Measurements from ENCODE around the gene DMRT2. TPM values are rescaled to one million over a fixed set of nuclear protein-coding genes. Genes with fewer than 3 reads are reported as not detected.

Gene DMRT2
- total RNA-seq, 1 experiment from 2014 or later = not detected

DNA sequence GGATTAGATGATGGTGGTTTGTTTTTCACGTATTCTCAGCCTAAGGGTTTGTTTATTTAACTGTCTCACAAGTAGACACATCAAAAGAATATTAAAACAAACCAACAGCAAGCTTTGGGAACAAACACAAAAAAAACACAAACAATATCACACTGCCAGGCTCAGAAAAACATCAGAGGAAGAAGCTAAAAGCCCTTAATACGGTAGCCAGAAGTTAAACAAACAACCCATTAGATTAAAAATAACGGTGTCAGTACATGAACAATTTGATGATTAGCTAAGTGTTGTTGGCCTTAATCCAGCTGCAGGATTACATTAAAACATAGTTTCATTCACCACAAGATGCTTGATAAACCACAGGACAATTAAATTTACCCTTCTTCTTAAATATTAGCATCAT, 15.9 kb upstream of the DMRT2 start:
- Histone ChIP-seq H3K27me3 (ENCODE audit: insufficient read depth, low read length) (no peaks in the 10 kb centered on the region), H3K23me2 (ENCODE audit: insufficient read length, low read depth, low read length, poor library complexity, severe bottlenecking) (no peaks in the 10 kb centered on the region), H2BK15ac (ENCODE audit: low read depth, low read length) (no peak overlapping the region), H3K27ac (ENCODE audit: insufficient read length, low read depth, low read length) (no peak overlapping the region), H4K91ac (ENCODE audit: insufficient read length, low read depth, low read length) (no peak overlapping the region), H3K9me3 (ENCODE audit: control insufficient read depth, low read depth, low read length) (no peaks in the 10 kb centered on the region), H4K5ac (ENCODE audit: insufficient read length, low read depth, low read length) (no peak overlapping the region), H4K20me1 (ENCODE audit: control insufficient read depth, insufficient read depth, insufficient read length) (no peaks in the 10 kb centered on the region), H2BK5ac (ENCODE audit: insufficient read length, low read length) (no peak overlapping the region), H2AFZ (ENCODE audit: low read length) (no peak overlapping the region), H3K79me2 (ENCODE audit: insufficient read depth, low read length) (no peaks in the 10 kb centered on the region), H3T11ph (ENCODE audit: low read length) (no peak overlapping the region), H3K4ac (ENCODE audit: low read depth, low read length) (no peak overlapping the region), H3K18ac (ENCODE audit: insufficient read length, low read depth, low read length) (no peak overlapping the region), H3K23ac (ENCODE audit: insufficient read length, low read depth, low read length) (no peak overlapping the region), H2BK20ac (ENCODE audit: low read depth, low read length, poor library complexity, severe bottlenecking) (no peak overlapping the region), H3K4me1 (ENCODE audit: insufficient read depth, low read length) (no peaks in the 10 kb centered on the region), H3K79me1 (ENCODE audit: insufficient read depth, low read depth, low read length, poor library complexity, severe bottlenecking) (no peaks in the 10 kb centered on the region), H3K4me2 (ENCODE audit: insufficient read depth, insufficient read length, low read length) (no peak overlapping the region), H3K56ac (ENCODE audit: insufficient read length, low read depth, low read length) (no peak overlapping the region), H2BK12ac (ENCODE audit: insufficient read length, low read depth, low read length) (no peak overlapping the region), H2AK5ac (ENCODE audit: insufficient read length, low read length) (no peak overlapping the region), H2BK120ac (ENCODE audit: low read depth, low read length, poor library complexity, severe bottlenecking) (no peak overlapping the region), H3K14ac (ENCODE audit: insufficient read depth, low read length) (no peak overlapping the region), H4K8ac (replicated peaks; ENCODE audit: insufficient read length, low read depth, low read length) (no peak overlapping the region), H3K9ac (ENCODE audit: extremely low read depth, insufficient read length, low read length) (no peak overlapping the region)
- Mint-ChIP-seq H3K9me3 (no peaks in the 10 kb centered on the region; a peak in 1 of 5 replicates), H3K4me3 (no peak overlapping the region), H3K36me3 (ENCODE audit: insufficient read depth in 1 of 3, low read depth in 3 of 3) (no peaks in the 10 kb centered on the region), H3K4me1 (peaks cover 2% of the 10 kb centered on the region in 2 experiments; a peak in 1 of 4 replicates), H3K27me3 (ENCODE audit: low read depth) (peaks cover 69% of the 10 kb centered on the region), H3K27ac (no peak overlapping the region)
- WGBS (ENCODE audit: extremely low coverage, insufficient read length, low lambda C conversion rate) = no CpG with 5 or more reads among the region's 3 CpGs
- TF ChIP-seq, protein P1, sequence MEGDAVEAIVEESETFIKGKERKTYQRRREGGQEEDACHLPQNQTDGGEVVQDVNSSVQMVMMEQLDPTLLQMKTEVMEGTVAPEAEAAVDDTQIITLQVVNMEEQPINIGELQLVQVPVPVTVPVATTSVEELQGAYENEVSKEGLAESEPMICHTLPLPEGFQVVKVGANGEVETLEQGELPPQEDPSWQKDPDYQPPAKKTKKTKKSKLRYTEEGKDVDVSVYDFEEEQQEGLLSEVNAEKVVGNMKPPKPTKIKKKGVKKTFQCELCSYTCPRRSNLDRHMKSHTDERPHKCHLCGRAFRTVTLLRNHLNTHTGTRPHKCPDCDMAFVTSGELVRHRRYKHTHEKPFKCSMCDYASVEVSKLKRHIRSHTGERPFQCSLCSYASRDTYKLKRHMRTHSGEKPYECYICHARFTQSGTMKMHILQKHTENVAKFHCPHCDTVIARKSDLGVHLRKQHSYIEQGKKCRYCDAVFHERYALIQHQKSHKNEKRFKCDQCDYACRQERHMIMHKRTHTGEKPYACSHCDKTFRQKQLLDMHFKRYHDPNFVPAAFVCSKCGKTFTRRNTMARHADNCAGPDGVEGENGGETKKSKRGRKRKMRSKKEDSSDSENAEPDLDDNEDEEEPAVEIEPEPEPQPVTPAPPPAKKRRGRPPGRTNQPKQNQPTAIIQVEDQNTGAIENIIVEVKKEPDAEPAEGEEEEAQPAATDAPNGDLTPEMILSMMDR (conservative IDR thresholded peaks at IDR 0.05) = no peak
- no peak for DNase-seq
